Measurements from ENCODE around the gene METRNL.
"Not testable (repeated sequence)": the region's sequence is repeated elsewhere in the genome, so short reads cannot be mapped to it uniquely, and the experiment has no call there.

The METRNL gene, protein sequence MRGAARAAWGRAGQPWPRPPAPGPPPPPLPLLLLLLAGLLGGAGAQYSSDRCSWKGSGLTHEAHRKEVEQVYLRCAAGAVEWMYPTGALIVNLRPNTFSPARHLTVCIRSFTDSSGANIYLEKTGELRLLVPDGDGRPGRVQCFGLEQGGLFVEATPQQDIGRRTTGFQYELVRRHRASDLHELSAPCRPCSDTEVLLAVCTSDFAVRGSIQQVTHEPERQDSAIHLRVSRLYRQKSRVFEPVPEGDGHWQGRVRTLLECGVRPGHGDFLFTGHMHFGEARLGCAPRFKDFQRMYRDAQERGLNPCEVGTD

DNA sequence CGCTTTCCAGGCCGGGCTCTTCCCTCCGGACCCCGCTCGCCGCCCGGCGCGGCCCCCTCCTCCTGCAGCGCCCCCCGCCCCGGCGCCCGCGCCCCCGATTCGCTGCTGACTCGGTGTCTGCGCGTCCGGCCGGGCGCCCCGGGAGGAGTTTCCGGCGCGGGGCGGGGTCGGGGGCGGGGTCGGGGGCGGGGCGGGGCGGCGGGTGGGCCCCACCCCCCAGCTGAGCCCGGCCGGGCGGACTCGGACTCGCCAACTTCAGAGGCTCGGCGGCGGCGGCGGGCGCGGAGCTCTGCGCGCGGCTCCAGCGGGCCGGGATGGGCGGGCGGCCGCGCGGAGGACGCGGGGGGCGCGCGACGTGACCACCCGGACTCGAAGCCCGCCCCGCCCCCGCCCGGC, at the start of gene METRNL:
Gene METRNL, plus strand, starts transcription at position 258 of the 396 bp plus-strand sequence. CDS start 207 bp downstream, outside the sequence.
- peak; percentile 30 for DNase-seq (ENCODE audit: low read depth)

DNA sequence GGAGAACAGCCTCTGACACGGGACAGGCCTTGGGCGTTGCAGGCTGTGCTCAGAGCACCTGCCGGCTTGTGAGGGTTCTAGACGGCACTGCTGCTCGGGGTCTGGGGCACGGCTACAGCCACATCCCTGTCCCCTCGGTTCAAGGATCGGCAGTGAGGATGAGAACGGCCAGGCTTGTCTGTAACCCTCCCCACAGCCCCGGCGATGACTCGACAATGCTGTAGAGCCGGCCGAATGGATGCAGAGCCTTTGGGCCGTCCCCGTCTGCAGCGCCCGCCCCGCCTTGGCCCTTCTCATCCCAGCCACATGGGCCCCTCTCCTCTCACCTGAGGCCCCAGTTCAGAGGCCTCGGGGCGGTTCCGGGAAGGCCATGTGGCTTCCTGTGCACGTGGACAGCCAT, 49.0 kb upstream of the METRNL start:
- no peak for DNase-seq (ENCODE audit: low read depth)

GRCh38 chr17:83031321-83031945, 48.0 kb upstream of the METRNL start:
- no peak for DNase-seq (ENCODE audit: low read depth)

- DNase-seq (ENCODE audit: low read depth), result not testable (repeated sequence)
Observed at GRCh38 chr17:83031946-83032451, 47.4 kb upstream of the METRNL start.

- no peak for DNase-seq (ENCODE audit: low read depth)
Observed at GRCh38 chr17:83032781-83033180, 46.6 kb upstream of the METRNL start.

DNA sequence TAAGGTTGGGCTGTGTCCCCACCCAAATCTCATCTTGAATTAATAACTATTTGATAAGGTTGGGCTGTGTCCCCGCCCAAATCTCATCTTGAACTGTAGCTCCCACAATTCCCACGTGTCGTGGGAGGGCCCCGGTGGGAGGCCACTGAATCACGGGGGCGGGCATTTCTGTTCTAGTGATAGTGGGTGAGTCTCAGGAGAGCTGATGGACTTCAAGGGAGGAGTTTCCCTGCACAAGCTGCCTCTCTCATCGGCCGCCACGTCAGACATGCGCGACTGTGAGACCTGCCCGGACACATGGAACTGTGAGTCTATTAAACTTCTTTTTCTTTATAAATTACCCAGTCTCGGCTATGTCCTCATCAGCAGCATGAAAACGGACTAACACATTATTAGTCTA, 44.9 kb upstream of the METRNL start:
- DNase-seq (ENCODE audit: low read depth), result no peak

- DNase-seq (ENCODE audit: low read depth), result no peak
Observed at GRCh38 chr17:83035722-83036121, 43.7 kb upstream of the METRNL start.

DNA sequence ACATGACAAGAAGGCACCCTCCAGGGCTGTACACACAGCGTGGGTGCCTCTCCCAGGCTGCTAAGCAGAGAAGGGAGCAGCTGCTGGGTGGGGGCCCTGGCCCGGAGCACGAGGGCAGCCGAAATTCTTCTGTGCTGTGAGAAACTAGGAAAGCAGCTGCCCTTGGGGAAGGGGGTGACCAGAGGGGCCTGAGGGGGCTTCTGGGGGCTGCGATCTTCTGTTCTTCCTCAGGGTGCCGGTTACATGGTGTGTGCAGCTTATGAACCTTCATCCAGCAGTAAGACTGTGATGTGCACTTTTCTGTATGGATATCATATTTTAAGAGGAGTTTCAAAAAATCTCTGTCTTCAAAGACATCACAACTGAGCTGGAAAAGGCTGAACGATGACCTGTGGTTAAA, 43.2 kb upstream of the METRNL start:
- no peak for DNase-seq (ENCODE audit: low read depth)

DNA sequence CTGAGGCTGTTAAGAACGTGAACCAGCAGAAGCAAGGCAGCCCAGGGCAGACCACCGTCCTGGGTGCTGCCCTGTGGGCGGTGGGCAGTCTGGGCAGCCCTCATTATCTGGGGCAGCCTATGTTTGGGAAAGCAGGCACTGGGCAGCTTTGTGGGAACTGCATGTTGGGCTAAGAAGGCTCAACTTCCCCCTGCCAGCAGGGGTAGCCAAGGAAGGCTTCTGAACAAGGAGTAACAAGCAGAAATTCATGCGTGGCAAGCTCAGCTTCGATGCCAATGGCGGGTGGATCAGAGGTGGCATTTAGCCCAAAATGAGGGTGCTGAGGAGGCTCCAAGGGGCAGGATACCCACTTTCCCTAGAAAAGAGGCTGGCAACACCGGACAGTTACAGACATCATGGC, 42.7 kb upstream of the METRNL start:
- DNase-seq (ENCODE audit: low read depth), result no peak

- no peak for DNase-seq (ENCODE audit: low read depth)
Observed at GRCh38 chr17:83037084-83037873, 42.1 kb upstream of the METRNL start.

- DNase-seq (ENCODE audit: low read depth), result no peak
Observed at GRCh38 chr17:83037874-83038165, 41.6 kb upstream of the METRNL start.

- not testable (repeated sequence) for DNase-seq (ENCODE audit: low read depth)
Observed at GRCh38 chr17:83038983-83039382, 40.4 kb upstream of the METRNL start.

DNA sequence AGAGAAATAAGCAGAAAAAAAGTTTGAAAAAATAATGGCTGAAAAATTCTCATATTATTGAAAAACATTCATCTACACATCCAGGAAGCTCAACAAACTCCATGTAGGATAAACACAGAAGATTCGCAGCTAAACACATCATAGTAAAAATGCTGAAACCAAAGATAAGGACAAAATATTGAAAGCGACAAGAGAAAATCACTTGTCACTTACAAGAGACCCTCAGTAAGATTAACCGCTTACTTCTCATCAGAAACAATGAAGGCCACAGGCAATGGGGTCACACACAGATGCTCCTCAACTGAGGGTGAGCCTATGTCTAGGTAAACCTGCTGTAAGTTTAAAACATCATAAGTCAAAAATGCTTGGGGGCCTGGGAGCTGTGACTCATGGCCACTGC, 38.1 kb upstream of the METRNL start:
- no peak for DNase-seq (ENCODE audit: low read depth)

- no peak for DNase-seq (ENCODE audit: low read depth)
Observed at GRCh38 chr17:83042522-83043158, 36.8 kb upstream of the METRNL start.

DNA sequence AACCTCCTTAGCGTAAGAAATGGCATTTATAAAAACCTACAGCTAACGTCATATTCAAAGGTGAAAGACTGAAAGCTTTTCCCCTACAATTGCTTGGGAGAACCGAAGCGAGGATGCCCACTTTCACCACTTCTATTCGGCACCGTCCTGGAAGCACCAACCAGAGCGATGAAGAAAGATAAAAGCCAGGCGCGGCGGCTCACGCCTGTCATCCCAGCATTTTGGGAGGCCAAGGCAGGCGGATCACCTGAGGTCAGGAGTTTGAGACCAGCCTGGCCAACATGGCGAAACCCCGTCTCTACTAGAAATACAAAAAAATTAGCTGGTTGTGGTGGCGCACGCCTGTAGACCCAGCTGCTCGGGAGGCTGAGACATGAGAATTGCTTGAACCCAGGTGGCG, 34.9 kb upstream of the METRNL start:
- not testable (repeated sequence) for DNase-seq (ENCODE audit: low read depth)

DNA sequence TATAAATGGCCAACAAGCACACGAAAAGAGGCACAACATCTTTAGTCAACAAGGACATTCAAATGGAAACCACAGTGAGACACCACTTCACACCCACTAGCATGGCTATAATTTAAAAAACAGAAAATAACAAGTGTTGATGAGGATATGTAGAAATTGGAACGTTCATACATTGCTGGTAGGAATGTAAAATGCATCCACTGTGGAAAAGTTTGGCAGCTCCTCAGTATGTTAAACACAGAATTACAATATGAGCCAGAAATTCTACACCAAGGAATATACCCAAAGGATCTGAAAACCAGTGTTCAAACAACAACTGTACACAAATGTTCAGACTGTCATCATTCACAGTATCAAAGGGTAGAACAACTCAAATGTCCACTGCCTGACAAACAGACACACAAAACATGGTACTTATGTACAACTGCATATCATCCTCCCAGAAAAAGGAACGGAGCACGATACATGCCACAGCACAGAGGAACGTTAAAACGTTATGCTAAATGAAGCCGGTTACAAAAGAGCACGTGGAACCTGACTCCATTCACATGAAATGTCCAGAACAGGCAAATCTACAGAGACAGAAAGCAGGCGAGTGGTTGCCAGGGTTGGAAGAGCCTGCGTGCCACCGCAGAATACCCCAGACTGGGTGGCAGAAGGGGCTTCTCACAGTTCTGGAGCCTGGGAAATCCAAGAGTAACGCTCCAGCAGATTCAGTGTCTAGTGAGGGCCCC, 32.8 kb upstream of the METRNL start:
- no peak for DNase-seq (ENCODE audit: low read depth)

DNA sequence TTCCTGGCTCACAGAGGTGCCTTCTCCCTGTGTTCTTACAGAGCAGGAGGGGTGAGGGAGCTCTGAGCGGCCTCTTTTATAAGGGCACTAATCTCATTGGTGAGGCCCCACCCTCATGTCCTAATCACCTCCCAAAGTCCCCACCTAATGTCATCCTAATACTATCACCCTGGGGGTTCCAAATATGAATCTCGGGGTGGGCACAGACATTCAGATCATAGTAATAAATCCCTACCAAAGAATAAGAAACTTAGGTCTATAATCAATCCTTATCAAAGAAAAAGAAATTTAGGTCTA, 32.3 kb upstream of the METRNL start:
- DNase-seq (ENCODE audit: low read depth), result no peak

DNA sequence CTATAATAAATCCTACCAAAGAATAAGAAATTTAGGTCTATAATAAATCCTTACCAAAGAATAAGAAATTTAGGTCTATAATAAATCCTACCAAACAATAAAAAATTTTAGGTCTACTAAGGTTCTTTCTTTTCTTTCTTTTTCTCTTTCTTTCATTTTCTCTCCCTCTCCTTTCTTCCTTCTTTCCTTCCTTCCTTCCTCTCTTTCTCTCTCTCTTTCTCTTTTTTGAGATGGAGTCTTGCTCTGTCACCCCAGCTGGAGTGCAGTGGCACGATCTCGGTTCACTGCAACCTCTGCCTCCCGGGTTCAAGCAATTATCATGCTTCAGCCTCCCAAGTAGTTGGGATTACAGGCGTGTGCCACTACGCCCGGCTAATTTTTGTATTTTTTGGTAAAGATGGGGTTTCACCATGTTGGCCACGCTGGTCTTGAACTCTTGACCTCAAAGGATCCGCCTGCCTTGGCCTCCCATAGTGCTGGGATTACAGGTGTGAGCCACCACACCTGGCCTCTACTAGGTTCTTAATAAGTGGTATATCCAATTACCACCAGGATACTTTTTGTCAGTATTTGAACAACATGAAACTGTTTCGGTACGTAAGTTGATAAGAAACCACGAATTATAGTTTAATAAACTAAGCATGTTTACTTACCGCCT, 31.5 kb upstream of the METRNL start:
- DNase-seq (ENCODE audit: low read depth), result not testable (repeated sequence)

- no peak for DNase-seq (ENCODE audit: low read depth)
Observed at GRCh38 chr17:83050651-83051395, 28.6 kb upstream of the METRNL start.

- peak; percentile 94 for DNase-seq (ENCODE audit: low read depth)
Observed at GRCh38 chr17:83051396-83052240, 27.8 kb upstream of the METRNL start.

Data from stimulated activated CD8-positive, alpha-beta memory T cell treated with anti-CD3 and anti-CD28 coated beads, Interleukin-12 subunit alpha, Interleukin-12 subunit beta, amount 100 ng/mL, for 1 hour (primary cell).